ENCODE measurements around the gene FAM209B.

FAM209B gene

DNA sequence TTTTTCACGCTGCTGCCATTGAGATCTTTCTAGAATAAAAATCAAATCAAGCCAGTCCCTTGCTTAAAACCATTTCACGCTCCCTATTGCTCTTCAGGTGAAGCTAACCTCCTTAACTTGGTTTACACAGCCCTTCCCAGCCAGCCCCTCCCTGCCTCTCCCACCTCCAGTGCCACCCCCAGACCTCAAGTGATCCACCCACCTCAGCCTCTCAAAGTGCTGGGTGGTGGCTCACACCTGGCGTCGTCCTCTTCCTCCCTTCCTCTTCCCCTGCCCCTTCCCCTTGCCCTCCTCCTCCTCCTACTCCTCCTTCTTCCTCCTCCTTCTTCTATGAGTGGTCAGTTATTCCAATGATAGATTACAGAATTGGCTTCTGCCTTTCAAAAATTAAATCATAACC is 42.9 kb downstream of the FAM209B start:
- DNase-seq (ENCODE audit: extremely low read depth, insufficient read length), result no peak
- no peaks in the 10 kb centered on the region for H3K36me3 ChIP-seq (ENCODE audit: control insufficient read depth, insufficient read depth, low read length)
- H3K4me3 ChIP-seq (replicated peaks; ENCODE audit: low read depth, low read length), result no peak overlapping the region
- no peaks in the 10 kb centered on the region for H3K27me3 ChIP-seq (replicated peaks; ENCODE audit: control insufficient read depth, insufficient read depth, low read length)
- TF ChIP-seq, protein P1, sequence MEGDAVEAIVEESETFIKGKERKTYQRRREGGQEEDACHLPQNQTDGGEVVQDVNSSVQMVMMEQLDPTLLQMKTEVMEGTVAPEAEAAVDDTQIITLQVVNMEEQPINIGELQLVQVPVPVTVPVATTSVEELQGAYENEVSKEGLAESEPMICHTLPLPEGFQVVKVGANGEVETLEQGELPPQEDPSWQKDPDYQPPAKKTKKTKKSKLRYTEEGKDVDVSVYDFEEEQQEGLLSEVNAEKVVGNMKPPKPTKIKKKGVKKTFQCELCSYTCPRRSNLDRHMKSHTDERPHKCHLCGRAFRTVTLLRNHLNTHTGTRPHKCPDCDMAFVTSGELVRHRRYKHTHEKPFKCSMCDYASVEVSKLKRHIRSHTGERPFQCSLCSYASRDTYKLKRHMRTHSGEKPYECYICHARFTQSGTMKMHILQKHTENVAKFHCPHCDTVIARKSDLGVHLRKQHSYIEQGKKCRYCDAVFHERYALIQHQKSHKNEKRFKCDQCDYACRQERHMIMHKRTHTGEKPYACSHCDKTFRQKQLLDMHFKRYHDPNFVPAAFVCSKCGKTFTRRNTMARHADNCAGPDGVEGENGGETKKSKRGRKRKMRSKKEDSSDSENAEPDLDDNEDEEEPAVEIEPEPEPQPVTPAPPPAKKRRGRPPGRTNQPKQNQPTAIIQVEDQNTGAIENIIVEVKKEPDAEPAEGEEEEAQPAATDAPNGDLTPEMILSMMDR (IDR thresholded peaks at IDR 0.05; ENCODE audit: insufficient read depth, low read length, poor library complexity, severe bottlenecking), result no peak

DNA sequence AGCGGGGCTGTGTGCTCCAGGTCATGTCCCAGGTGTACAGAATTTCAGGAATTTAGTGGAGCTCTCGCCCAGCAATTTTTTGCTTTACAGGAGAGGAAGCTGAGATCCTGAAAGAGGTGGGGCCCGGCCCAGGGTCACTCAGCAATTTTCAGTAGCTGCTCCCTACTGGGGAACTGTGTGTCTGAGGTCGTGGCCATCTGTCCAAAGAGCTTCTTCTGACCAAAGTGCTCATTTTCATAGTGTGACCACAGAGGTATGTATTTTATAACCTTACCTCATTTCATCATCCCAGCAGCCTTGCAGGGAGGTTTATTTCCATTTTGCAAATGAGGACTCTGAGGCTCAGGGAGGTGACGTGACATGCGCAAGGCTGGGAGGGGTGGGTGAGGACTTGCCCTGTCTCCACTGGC is 46.3 kb downstream of the FAM209B start:
- DNase-seq (ENCODE audit: extremely low read depth, insufficient read length), result no peak
- H3K27me3 ChIP-seq (replicated peaks; ENCODE audit: control insufficient read depth, insufficient read depth, low read length), result no peaks in the 10 kb centered on the region
- H3K36me3 ChIP-seq (ENCODE audit: control insufficient read depth, insufficient read depth, low read length), result no peaks in the 10 kb centered on the region
- TF ChIP-seq, protein P1 (IDR thresholded peaks at IDR 0.05; ENCODE audit: insufficient read depth, low read length, poor library complexity, severe bottlenecking), result no peak
- no peak overlapping the region for H3K4me3 ChIP-seq (replicated peaks; ENCODE audit: low read depth, low read length)

DNA sequence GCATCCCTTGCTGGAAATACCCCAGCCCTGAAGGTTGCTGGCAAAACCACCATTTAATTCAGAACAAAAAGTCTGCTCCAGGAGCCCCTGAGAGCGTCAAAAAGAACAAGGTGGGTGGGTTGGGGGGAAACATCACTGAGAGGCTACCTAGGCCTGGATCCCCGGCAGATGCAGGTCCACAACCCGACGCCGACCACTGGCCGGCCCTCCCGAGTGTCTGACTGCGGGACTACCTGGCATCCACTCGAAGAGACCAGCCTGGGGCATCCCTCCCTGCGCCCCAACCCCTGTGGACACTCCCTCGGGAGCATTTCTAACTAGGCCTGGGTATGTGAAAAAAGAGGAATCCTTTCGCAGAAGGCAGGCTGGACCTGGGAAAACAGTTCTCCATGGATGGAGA is 47.2 kb downstream of the FAM209B start:
- Histone ChIP-seq H3K27me3 (replicated peaks; ENCODE audit: control insufficient read depth, insufficient read depth, low read length) (no peaks in the 10 kb centered on the region), H3K36me3 (ENCODE audit: control insufficient read depth, insufficient read depth, low read length) (no peaks in the 10 kb centered on the region), H3K4me3 (replicated peaks; ENCODE audit: low read depth, low read length) (no peak overlapping the region)
- TF ChIP-seq, protein P1 (IDR thresholded peaks at IDR 0.05; ENCODE audit: insufficient read depth, low read length, poor library complexity, severe bottlenecking), result no peak
- no peak for DNase-seq (ENCODE audit: extremely low read depth, insufficient read length)

DNA sequence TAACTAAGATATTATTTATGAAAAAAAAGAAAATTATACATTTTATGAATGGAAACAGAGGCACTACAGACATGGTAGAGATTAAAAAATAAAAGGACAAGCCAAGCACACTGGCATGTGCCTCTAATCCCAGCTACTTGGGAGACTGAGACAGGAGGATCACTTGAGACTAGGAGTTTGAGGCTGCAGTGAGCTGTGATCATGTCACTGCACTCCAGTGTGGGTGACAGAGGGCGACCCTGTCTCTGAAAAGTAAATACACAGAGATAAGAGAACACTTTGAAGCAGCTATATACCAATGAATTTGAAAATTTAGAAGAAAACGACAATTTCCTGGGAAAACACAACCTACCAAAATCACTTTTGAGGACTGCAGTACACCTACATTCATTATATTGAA is 48.7 kb downstream of the FAM209B start:
- H3K4me3 ChIP-seq (replicated peaks; ENCODE audit: low read depth, low read length), result no peak overlapping the region
- no peak for DNase-seq (ENCODE audit: extremely low read depth, insufficient read length)
- TF ChIP-seq, protein P1 (IDR thresholded peaks at IDR 0.05; ENCODE audit: insufficient read depth, low read length, poor library complexity, severe bottlenecking), result no peak
- no peaks in the 10 kb centered on the region for H3K27me3 ChIP-seq (replicated peaks; ENCODE audit: control insufficient read depth, insufficient read depth, low read length)
- H3K36me3 ChIP-seq (ENCODE audit: control insufficient read depth, insufficient read depth, low read length), result no peaks in the 10 kb centered on the region

DNA sequence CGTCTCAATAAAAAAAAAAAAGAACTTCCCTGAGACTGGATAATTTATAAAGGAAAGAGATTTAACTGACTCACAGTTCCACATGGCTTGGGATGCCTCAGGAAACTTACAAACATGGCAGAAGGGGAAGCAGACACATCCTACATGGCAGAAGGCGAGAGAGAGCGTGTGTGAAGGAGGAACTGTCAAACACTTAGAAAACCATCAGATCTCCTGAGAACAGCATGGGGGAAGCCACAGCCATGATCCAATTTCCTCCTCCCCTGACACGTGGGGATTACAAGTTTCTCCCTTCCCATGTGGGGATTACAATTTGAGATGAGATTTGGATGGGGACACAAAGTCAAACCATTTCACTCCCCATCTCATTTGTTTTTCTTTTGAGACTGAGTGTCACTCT is 49.5 kb downstream of the FAM209B start:
- Histone ChIP-seq H3K36me3 (ENCODE audit: control insufficient read depth, insufficient read depth, low read length) (no peaks in the 10 kb centered on the region), H3K4me3 (replicated peaks; ENCODE audit: low read depth, low read length) (no peak overlapping the region), H3K27me3 (replicated peaks; ENCODE audit: control insufficient read depth, insufficient read depth, low read length) (no peaks in the 10 kb centered on the region)
- DNase-seq (ENCODE audit: extremely low read depth, insufficient read length), result no peak
- TF ChIP-seq, protein P1 (IDR thresholded peaks at IDR 0.05; ENCODE audit: insufficient read depth, low read length, poor library complexity, severe bottlenecking), result no peak

DNA sequence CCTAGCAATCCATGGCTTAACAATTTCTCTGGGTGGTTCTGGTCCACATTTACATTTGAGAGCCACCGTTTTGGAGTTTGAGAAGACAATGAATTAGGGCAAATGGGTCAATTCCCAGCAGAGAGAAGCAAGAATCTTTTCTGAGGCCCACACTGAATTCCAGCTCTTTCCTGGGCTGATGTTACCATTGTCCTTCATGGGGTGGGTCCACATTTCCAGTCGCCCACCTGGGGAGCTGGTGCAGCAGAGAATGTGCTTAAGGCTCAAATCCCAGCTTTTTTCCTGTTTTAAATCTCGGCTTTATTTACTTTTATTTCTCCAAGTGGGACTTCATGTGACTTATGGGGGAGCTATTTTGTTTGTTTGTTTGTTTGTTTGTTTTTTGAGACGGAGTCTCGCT is 51.9 kb downstream of the FAM209B start:
- Histone ChIP-seq H3K27me3 (replicated peaks; ENCODE audit: control insufficient read depth, insufficient read depth, low read length) (no peaks in the 10 kb centered on the region), H3K4me3 (replicated peaks; ENCODE audit: low read depth, low read length) (no peak overlapping the region), H3K36me3 (ENCODE audit: control insufficient read depth, insufficient read depth, low read length) (no peaks in the 10 kb centered on the region)
- TF ChIP-seq, protein P1 (IDR thresholded peaks at IDR 0.05; ENCODE audit: insufficient read depth, low read length, poor library complexity, severe bottlenecking), result no peak
- no peak for DNase-seq (ENCODE audit: extremely low read depth, insufficient read length)

All from GM06990 (cell line).